CD4-positive, CD25-positive, alpha-beta regulatory T cell (primary cell): Measurements from ENCODE around the gene TRAF4. TPM values are rescaled to one million over a fixed set of nuclear protein-coding genes. Genes with fewer than 3 reads are reported as not detected.
A peak's percentile ranks its signal among the peaks of the same experiment; 100 is the strongest.
"Not testable (repeated sequence)": the region's sequence is repeated elsewhere in the genome, so short reads cannot be mapped to it uniquely, and the experiment has no call there.

ENCODE experiments used
- ATAC-seq, 2 donors: fragments of 150-1000 bp; cut with Tn5 transposase; one replicate each; pipeline ENCODE4 v1.10.0; 2021; ENCODE audit warnings: low read depth in 2 of 2, moderate number of reproducible peaks in 2 of 2, moderate library complexity in 1 of 2
- DNase-seq, 3 donors: peaks; one replicate each; pipeline versions ENCODE4 v3.0.0 to v3.0.0-alpha.2; 2012 to 2022; ENCODE audit warnings: mixed read lengths in 1 of 3
- H3K27ac ChIP-seq: one replicate; pipeline ENCODE4 v1.7.0; 2013; ENCODE audit warnings: mild to moderate bottlenecking, low read length; ENCODE audit not compliant: insufficient read depth, poor library complexity, severe bottlenecking
- H3K27me3 ChIP-seq: one replicate; pipeline ENCODE4 v1.7.0; 2013; ENCODE audit warnings: low read length; ENCODE audit not compliant: control insufficient read depth, insufficient read depth
- H3K36me3 ChIP-seq: one replicate; pipeline ENCODE4 v1.7.0; 2013; ENCODE audit warnings: mild to moderate bottlenecking, low read length, moderate library complexity; ENCODE audit not compliant: control insufficient read depth, insufficient read depth
- H3K4me1 ChIP-seq: 2 replicates; pipeline ENCODE4 v1.7.0; 2013; ENCODE audit warnings: mild to moderate bottlenecking, low read length; ENCODE audit not compliant: insufficient read depth, control insufficient read depth, poor library complexity, severe bottlenecking
- H3K4me3 ChIP-seq: one replicate; pipeline ENCODE4 v1.7.0; 2013; ENCODE audit warnings: low read depth, mild to moderate bottlenecking, low read length, moderate library complexity
- H3K9me3 ChIP-seq, 2 experiments: 1 replicate in 1 of 2; 2 replicates in 1 of 2; pipeline ENCODE4 v1.7.0; 2013; ENCODE audit warnings: low read length in 2 of 2, mild to moderate bottlenecking in 1 of 2, moderate library complexity in 1 of 2; ENCODE audit not compliant: control insufficient read depth in 2 of 2
- H3K27ac Mint-ChIP-seq, 3 donors: one replicate each; pipeline ENCODE4 v1.8.0; 2020 to 2022; ENCODE audit warnings: mild to moderate bottlenecking in 3 of 3, mixed read lengths in 3 of 3, moderate library complexity in 2 of 3
- H3K27me3 Mint-ChIP-seq: one replicate; pipeline ENCODE4 v1.8.0; 2022; ENCODE audit warnings: mild to moderate bottlenecking, mixed read lengths
- H3K36me3 Mint-ChIP-seq: one replicate; pipeline ENCODE4 v1.8.0; 2020; ENCODE audit warnings: mixed read lengths
- H3K4me1 Mint-ChIP-seq, 4 donors: one replicate each; pipeline ENCODE4 v1.8.0; 2020 to 2022; ENCODE audit warnings: mixed read lengths in 4 of 4, mild to moderate bottlenecking in 1 of 4
- H3K4me3 Mint-ChIP-seq, 4 donors: one replicate each; pipeline ENCODE4 v1.8.0; 2020 to 2022; ENCODE audit warnings: mild to moderate bottlenecking in 4 of 4, mixed read lengths in 4 of 4, moderate library complexity in 3 of 4
- H3K9me3 Mint-ChIP-seq, 7 donors: one replicate each; pipeline ENCODE4 v1.8.0; 2020 to 2022; ENCODE audit warnings: mixed read lengths in 7 of 7, mild to moderate bottlenecking in 3 of 7, moderate library complexity in 2 of 7
- polyA plus RNA-seq, 4 donors: library from polyadenylated mRNA; unstranded; fragments of 300-500 nt; fragmentation: Illumina TruSeq; gene quantifications; one replicate each; pipeline ENCODE4 v1.2.3, GENCODE V29; 2021
- total RNA-seq: library from RNA; stranded (reverse); gene quantifications from one replicate; pipeline ENCODE4 v1.2.3, GENCODE V29; 2022

Gene TRAF4
- total and polyA plus RNA-seq, 5 donors from 2014 or later: 1.1 to 320 (median 2.1) TPM

DNA sequence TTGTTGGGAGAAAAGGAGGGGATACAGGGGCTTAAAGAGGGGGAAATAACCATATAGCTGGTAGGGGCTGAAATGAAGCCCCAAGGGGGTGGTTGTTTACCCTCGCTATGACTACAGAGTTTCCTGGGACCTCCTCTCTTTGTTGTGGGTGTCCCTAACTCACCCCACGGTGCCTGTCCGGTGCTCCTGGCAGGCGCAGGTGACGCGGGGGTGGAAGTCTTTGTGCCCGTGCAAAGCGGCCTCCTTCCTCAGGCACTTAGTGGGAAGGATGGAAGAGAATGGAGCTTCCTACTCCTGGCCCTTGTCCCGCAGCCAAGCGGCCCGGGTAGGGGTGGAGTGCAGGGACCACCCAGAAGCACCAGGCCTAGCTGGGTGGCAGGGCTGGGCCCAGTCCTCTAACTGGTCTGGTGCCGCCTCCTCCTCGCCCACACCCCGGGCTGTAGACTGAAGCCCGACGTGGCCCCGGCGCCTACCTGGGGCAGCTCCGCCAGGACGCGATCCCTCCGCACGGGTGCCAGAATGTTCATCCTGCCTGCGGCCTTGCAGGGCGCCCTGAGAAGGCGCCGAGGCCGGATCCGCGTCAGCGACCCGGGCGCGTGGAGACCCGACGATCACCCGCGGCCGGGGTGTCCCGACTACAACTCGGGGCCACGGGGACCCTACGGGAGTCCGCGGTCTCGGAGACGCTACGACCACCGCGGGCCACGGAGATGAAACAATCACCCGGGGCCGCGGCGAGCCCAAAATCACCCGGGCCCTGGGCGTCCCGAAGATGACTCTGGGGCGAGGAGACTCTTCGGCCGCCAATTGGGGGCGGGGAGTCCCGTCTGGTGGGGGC is 26.9 kb upstream of the TRAF4 start:
- Mint-ChIP-seq H3K9me3 (no peaks in the 10 kb centered on the region), H3K27ac (peak overlapping the region in 1 of 3 donors; percentile 5), H3K27me3 (peaks cover 41% of the 10 kb centered on the region), H3K4me1 (peaks cover 4 to 47% (median 24%) of the 10 kb centered on the region in 4 donors), H3K4me3 (peak overlapping the region; percentile 24 to 74 (median 41)), H3K36me3 (peaks cover 18% of the 10 kb centered on the region)
- peaks cover 30% of the 10 kb centered on the region for H3K4me1 ChIP-seq
- peaks cover 4% of the 10 kb centered on the region for H3K36me3 ChIP-seq
- no peak for ATAC-seq
- H3K4me3 ChIP-seq: no peak overlapping the region
- DNase-seq: no peak
- no peaks in the 10 kb centered on the region for H3K9me3 ChIP-seq
- peak overlapping the region; percentile 43 for H3K27ac ChIP-seq
- H3K27me3 ChIP-seq: peaks cover 11% of the 10 kb centered on the region

DNA sequence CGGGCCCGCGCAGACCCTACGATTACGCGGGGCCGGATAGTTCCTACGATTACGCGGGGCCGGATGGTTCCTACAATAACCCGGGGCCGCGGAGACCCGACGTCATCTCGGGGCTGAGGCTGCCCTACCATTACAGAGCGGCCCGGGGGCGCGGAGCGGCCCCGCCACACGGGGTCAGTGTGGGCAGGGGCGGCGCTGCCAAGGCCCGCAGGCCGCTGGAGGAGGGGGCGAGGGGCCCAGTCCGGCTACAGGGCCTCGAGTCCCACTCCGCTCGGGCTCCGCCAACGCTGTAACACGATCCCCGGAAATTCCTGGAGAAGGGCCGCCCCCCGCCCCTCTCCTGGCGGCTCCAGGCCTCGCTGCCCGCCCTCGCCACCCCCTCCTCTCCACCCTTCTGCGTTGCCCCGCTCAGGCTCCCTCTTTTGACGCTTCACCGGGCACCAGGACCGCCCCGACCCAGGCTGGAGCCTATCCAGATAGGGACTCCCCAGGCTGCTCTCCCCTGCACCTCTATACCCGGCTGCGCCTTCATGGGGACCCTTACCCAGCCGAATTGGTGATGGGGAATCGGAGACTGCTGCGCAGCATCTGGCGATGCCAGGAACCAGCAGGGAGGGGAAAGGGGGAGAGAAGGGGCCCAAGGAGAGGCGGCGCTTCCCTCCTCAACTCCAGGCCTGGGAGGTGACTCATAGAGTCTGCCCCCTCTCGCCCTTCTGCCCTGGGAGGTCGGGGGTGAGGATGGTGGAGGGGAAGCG is 26.1 kb upstream of the TRAF4 start, which contains the start of gene RAB34:
TSS of gene RAB34 (minus strand) at position 291 of the 755 bp plus-strand sequence. CDS start 602 bp downstream, outside the sequence.
- Histone ChIP-seq H3K4me3 (no peak within 1 kb of the TSS), H3K9me3 (no peaks in the 10 kb centered on the region), H3K27ac (peak within 1 kb of the TSS; percentile 43), H3K36me3 (peaks cover 11% of the 10 kb centered on the region), H3K4me1 (peaks cover 31% of the 10 kb centered on the region), H3K27me3 (peaks cover 11% of the 10 kb centered on the region)
- ATAC-seq (peak in 1 of 2 donors; percentile 18), DNase-seq (no peak)
- Mint-ChIP-seq H3K27me3 (peaks cover 41% of the 10 kb centered on the region), H3K36me3 (peaks cover 24% of the 10 kb centered on the region), H3K27ac (peak within 1 kb of the TSS; percentile 26 to 36 (median 34)), H3K9me3 (no peaks in the 10 kb centered on the region), H3K4me3 (peak within 1 kb of the TSS; percentile 52 to 74 (median 58)), H3K4me1 (peaks cover 4 to 48% (median 20%) of the 10 kb centered on the region in 4 donors)

DNA sequence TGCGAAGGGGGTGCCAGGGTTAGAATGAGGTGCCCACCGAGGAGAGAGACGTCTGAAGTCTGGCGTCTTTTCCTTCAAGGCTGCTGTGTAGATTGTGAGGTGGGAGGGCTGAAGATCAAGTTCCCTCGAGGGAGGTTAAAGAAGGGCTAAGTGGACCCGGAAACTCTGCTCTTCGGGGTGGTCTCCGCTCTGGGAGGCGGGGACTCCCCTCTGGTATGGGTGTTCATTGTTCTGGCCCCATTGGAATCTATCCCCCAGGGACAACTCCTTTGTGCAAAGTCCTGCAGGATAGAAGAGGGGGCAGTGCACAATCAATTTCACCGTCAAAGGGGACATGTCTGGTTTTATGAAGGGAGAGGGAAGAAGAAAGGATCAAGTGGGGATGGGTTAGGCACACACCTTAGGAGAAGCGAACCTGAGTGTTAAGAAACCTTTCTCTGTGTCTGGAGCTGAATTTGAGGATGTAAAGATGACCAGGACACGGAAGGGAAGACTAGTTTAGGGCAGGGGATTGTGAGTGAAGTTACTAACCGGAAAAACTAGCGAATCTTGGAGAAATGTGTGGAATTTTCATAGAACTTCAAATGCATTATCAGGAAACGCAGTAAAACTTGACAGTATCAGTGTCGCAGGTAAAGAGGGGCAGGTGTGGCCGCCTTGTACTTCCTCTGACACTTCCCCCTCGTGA is 25.3 kb upstream of the TRAF4 start:
- no peaks in the 10 kb centered on the region for H3K9me3 ChIP-seq
- Mint-ChIP-seq H3K9me3 (no peaks in the 10 kb centered on the region), H3K36me3 (peaks cover 29% of the 10 kb centered on the region), H3K4me1 (peaks cover 4 to 51% (median 23%) of the 10 kb centered on the region in 4 donors), H3K27me3 (peaks cover 41% of the 10 kb centered on the region), H3K27ac (peak overlapping the region; percentile 26 to 36 (median 34)), H3K4me3 (peak overlapping the region; percentile 21 to 74 (median 56))
- H3K36me3 ChIP-seq: peaks cover 18% of the 10 kb centered on the region
- DNase-seq (no peak), ATAC-seq (no peak)
- no peak overlapping the region for H3K27ac ChIP-seq
- H3K4me1 ChIP-seq: peaks cover 36% of the 10 kb centered on the region
- no peak overlapping the region for H3K4me3 ChIP-seq
- H3K27me3 ChIP-seq: peaks cover 11% of the 10 kb centered on the region

DNA sequence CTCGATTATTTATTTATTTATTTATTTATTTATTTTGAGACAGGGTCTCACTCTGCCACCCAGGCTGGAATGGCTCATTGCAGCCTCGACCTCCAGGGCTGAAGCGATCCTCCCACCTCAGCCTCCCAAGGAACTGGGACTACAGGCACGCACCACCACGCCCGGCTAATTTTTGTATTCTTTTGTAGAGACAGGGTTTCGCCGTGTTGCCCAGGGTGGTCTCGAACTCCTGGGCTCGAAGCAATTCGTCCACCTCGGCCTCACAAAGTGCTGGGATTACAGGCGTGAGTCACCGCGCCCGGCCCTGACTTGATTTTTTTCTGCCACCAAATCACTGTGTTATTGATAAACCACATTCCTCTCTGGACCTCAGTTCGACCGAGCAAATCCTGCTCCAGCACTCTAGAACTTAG is 24.8 kb upstream of the TRAF4 start:
- Histone ChIP-seq H3K27me3 (peaks cover 11% of the 10 kb centered on the region), H3K9me3 (no peaks in the 10 kb centered on the region), H3K27ac (peak overlapping the region; percentile 90), H3K36me3 (peaks cover 23% of the 10 kb centered on the region), H3K4me1 (peaks cover 36% of the 10 kb centered on the region), H3K4me3 (peak overlapping the region; percentile 85)
- ATAC-seq (no peak), DNase-seq (no peak)
- Mint-ChIP-seq H3K27me3 (peaks cover 37% of the 10 kb centered on the region), H3K27ac (peak overlapping the region; percentile 94 to 99 (median 99)), H3K9me3 (no peaks in the 10 kb centered on the region), H3K4me3 (peak overlapping the region; percentile 93 to 100 (median 99)), H3K36me3 (peaks cover 35% of the 10 kb centered on the region), H3K4me1 (peaks cover 4 to 55% (median 24%) of the 10 kb centered on the region in 4 donors)

DNA sequence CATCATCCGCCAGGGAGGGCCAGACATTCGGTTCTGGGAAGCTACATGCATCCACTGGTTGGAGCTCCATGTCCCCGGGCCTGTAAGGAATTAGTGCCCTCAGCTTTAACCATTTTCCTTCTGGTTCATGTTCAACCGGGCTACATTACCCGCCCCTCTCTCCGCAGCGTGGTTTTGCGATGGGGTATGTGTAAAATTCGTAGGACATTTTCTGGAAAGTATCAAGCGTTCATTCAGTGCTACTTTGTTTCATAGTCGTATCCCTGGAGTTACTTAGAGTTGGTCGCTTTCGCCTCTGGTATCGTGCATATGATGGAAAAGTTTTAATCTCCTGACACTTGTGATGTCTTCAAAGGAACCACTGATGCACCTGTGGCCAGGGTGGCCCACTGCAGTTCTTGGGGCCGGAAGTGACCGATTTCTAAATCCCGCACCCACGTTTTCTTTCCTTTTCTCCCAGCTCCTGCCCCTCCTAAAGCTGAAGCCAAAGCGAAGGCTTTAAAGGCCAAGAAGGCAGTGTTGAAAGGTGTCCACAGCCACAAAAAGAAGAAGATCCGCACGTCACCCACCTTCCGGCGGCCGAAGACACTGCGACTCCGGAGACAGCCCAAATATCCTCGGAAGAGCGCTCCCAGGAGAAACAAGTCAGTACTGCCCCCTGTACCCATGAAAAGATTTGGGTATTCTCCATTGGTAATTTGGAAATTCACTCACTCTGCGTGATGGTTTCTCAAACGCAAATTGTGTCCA is 23.4 kb upstream of the TRAF4 start:
- Mint-ChIP-seq H3K27ac (peak overlapping the region; percentile 94 to 99 (median 99)), H3K4me3 (peak overlapping the region; percentile 93 to 100 (median 99)), H3K9me3 (no peaks in the 10 kb centered on the region), H3K27me3 (peaks cover 29% of the 10 kb centered on the region), H3K36me3 (peaks cover 44% of the 10 kb centered on the region), H3K4me1 (peaks cover 4 to 68% (median 36%) of the 10 kb centered on the region in 4 donors)
- H3K27ac ChIP-seq: peak overlapping the region; percentile 90
- peak overlapping the region; percentile 85 for H3K4me3 ChIP-seq
- H3K27me3 ChIP-seq: peaks cover 7% of the 10 kb centered on the region
- peak in 1 of 3 donors; percentile 65 for DNase-seq
- no peaks in the 10 kb centered on the region for H3K9me3 ChIP-seq
- peaks cover 34% of the 10 kb centered on the region for H3K36me3 ChIP-seq
- H3K4me1 ChIP-seq: peaks cover 41% of the 10 kb centered on the region
- no peak for ATAC-seq

DNA sequence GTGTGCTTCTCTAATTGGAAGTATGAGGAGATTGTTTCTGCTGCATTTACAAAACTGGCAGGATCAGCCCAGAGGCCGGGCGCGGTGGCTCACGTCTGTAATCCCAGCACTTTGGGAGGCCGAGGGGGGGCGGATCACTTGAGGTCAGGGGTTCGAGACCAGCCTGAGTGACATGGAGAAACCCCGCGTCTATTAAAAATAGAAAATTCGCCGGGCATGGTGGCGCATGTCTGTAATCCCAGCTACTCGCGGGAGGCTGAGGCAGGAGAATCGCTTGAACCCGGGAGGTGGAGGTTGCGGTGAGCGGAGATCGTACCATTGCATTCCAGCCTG is 22.8 kb upstream of the TRAF4 start:
- not testable (repeated sequence) for ATAC-seq, H3K9me3 Mint-ChIP-seq, DNase-seq, H3K9me3 ChIP-seq, H3K27me3 ChIP-seq
- Histone ChIP-seq H3K27ac (peak overlapping the region; percentile 90), H3K4me3 (peak overlapping the region; percentile 85), H3K36me3 (peaks cover 34% of the 10 kb centered on the region), H3K4me1 (peaks cover 47% of the 10 kb centered on the region)
- H3K4me3 Mint-ChIP-seq: peak overlapping the region; percentile 93 to 100 (median 99)
- H3K27me3 Mint-ChIP-seq: peaks cover 26% of the 10 kb centered on the region
- H3K4me1 Mint-ChIP-seq: peaks cover 4 to 72% (median 39%) of the 10 kb centered on the region in 4 donors
- H3K36me3 Mint-ChIP-seq: peaks cover 44% of the 10 kb centered on the region
- peak overlapping the region; percentile 94 to 99 (median 99) for H3K27ac Mint-ChIP-seq
